ENCODE measurements around the gene DNAAF8. TPM values are rescaled to one million over a fixed set of nuclear protein-coding genes. Genes with fewer than 3 reads are reported as not detected.

DNAAF8 gene
- total RNA-seq, 1 experiment from 2014 or later = 0.39 TPM

DNA sequence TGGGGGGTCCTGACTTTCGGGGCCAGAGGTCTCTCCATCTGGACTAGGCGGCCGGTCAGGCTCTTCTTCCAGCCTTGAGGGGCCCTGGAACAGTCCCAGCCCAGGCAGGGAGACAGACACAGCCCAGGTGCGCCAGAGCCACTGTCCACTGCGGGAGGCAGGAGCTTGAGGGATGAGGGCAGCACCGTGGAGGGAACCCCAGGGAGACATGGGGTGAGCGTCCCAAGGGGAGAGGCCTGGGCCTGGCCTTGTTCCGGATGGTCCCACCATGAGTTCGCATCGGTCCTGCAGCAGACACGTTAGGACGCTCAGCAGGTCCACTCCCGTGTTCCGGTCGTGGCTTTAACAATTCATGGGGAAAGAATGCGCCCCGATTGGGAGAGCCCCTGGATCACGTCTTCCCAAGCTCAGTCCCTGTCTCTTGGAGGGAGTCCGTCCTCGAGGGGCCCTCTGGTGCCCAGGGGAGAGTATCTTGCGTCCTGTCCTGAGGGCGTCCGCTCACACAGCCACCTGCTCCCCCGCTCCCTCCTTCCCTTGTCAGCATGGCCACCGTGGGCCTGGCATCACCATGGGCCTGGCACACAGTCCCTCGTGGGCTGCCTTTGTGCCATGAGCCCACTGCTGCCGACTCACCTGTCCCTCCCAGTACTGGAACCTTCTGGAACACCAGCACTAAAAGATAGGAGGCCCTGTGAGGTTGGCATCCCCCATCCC, 47.7 kb upstream of the DNAAF8 start:
- no peak for DNase-seq
- Histone ChIP-seq H2BK120ac (ENCODE audit: low read depth, low read length, poor library complexity, severe bottlenecking) (no peak overlapping the region), H4K20me1 (ENCODE audit: control insufficient read depth, insufficient read depth, insufficient read length) (no peaks in the 10 kb centered on the region), H4K5ac (ENCODE audit: insufficient read length, low read depth, low read length) (no peak overlapping the region), H4K91ac (ENCODE audit: insufficient read length, low read depth, low read length) (no peak overlapping the region), H3K14ac (ENCODE audit: insufficient read depth, low read length) (no peak overlapping the region; the same call in 1 of the 2 replicates), H3T11ph (ENCODE audit: low read length) (no peak overlapping the region), H3K4ac (ENCODE audit: low read depth, low read length) (no peak overlapping the region), H2AFZ (ENCODE audit: low read length) (no peak overlapping the region), H2BK12ac (ENCODE audit: insufficient read length, low read depth, low read length) (no peak overlapping the region), H3K23me2 (ENCODE audit: insufficient read length, low read depth, low read length, poor library complexity, severe bottlenecking) (no peaks in the 10 kb centered on the region), H3K9ac (ENCODE audit: extremely low read depth, insufficient read length, low read length) (no peak overlapping the region), H3K79me2 (ENCODE audit: insufficient read depth, low read length) (no peaks in the 10 kb centered on the region), H2BK5ac (ENCODE audit: insufficient read length, low read length) (no peak overlapping the region), H4K8ac (replicated peaks; ENCODE audit: insufficient read length, low read depth, low read length) (no peak overlapping the region), H3K27me3 (ENCODE audit: insufficient read depth, low read length) (no peaks in the 10 kb centered on the region), H2BK15ac (ENCODE audit: low read depth, low read length) (no peak overlapping the region), H2BK20ac (ENCODE audit: low read depth, low read length, poor library complexity, severe bottlenecking) (no peak overlapping the region), H2AK5ac (ENCODE audit: insufficient read length, low read length) (no peak overlapping the region), H3K79me1 (ENCODE audit: insufficient read depth, low read depth, low read length, poor library complexity, severe bottlenecking) (no peaks in the 10 kb centered on the region), H3K23ac (ENCODE audit: insufficient read length, low read depth, low read length) (no peak overlapping the region), H3K56ac (ENCODE audit: insufficient read length, low read depth, low read length) (no peak overlapping the region), H3K4me1 (ENCODE audit: insufficient read depth, low read length) (no peaks in the 10 kb centered on the region), H3K18ac (ENCODE audit: insufficient read length, low read depth, low read length) (no peak overlapping the region), H3K9me3 (ENCODE audit: control insufficient read depth, low read depth, low read length) (no peaks in the 10 kb centered on the region), H3K27ac (ENCODE audit: insufficient read length, low read depth, low read length) (no peak overlapping the region), H3K4me2 (ENCODE audit: insufficient read depth, insufficient read length, low read length) (no peak overlapping the region)
- WGBS (ENCODE audit: extremely low coverage, insufficient read length, low lambda C conversion rate) = no CpG with 5 or more reads among the region's 27 CpGs
- Mint-ChIP-seq H3K27me3 (ENCODE audit: low read depth) (no peaks in the 10 kb centered on the region), H3K9me3 (no peaks in the 10 kb centered on the region), H3K4me3 (no peak overlapping the region), H3K4me1 (no peaks in the 10 kb centered on the region), H3K36me3 (ENCODE audit: insufficient read depth in 1 of 3, low read depth in 3 of 3) (peaks cover 3 to 33% (median 30%) of the 10 kb centered on the region in 3 experiments; a peak in 6 of 7 replicates), H3K27ac (no peak overlapping the region)
- TF ChIP-seq, protein P1, sequence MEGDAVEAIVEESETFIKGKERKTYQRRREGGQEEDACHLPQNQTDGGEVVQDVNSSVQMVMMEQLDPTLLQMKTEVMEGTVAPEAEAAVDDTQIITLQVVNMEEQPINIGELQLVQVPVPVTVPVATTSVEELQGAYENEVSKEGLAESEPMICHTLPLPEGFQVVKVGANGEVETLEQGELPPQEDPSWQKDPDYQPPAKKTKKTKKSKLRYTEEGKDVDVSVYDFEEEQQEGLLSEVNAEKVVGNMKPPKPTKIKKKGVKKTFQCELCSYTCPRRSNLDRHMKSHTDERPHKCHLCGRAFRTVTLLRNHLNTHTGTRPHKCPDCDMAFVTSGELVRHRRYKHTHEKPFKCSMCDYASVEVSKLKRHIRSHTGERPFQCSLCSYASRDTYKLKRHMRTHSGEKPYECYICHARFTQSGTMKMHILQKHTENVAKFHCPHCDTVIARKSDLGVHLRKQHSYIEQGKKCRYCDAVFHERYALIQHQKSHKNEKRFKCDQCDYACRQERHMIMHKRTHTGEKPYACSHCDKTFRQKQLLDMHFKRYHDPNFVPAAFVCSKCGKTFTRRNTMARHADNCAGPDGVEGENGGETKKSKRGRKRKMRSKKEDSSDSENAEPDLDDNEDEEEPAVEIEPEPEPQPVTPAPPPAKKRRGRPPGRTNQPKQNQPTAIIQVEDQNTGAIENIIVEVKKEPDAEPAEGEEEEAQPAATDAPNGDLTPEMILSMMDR (conservative IDR thresholded peaks at IDR 0.05) = no peak
